GM10266 (cell line): Measurements from ENCODE around the gene KCNJ6.

Source experiments
- DNase-seq: peaks from one replicate; pipeline ENCODE4 v3.0.0; 2012; ENCODE audit errors: extremely low spot score
- TF ChIP-seq, protein P1 (sequence below): IDR thresholded peaks from 2 replicates; pipeline ENCODE4 v1.5.1; 2012; ENCODE audit warnings: mild to moderate bottlenecking, low read depth; ENCODE audit not compliant: control insufficient read depth, insufficient read depth; ENCODE audit errors: missing control alignments

The KCNJ6 gene

DNA sequence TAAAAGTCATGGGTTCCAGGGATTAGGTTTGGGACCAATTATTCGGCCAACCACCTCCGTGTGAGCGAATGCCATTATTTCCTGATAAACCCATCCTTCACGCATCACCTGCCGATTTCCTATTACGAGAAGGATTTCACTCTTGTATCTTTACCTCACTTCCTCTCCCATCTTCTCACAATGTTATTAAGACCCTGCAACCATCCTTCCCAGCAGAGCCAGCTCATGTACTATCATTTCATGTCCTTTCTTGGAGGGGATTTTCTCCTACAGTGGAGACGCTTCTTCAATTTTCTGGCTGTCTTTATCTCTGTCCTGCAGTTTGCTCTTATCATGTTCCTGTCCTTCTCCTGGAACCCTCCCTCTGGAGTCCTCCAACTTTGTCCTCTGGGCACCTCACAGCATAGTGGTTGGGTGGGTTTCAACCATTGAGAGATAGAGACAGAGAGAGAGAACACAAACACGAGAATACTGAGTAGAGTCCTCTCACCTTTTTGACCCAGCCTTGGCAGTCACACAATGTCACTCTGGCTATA, 357.5 kb downstream of the KCNJ6 start:
- TF ChIP-seq, protein P1, sequence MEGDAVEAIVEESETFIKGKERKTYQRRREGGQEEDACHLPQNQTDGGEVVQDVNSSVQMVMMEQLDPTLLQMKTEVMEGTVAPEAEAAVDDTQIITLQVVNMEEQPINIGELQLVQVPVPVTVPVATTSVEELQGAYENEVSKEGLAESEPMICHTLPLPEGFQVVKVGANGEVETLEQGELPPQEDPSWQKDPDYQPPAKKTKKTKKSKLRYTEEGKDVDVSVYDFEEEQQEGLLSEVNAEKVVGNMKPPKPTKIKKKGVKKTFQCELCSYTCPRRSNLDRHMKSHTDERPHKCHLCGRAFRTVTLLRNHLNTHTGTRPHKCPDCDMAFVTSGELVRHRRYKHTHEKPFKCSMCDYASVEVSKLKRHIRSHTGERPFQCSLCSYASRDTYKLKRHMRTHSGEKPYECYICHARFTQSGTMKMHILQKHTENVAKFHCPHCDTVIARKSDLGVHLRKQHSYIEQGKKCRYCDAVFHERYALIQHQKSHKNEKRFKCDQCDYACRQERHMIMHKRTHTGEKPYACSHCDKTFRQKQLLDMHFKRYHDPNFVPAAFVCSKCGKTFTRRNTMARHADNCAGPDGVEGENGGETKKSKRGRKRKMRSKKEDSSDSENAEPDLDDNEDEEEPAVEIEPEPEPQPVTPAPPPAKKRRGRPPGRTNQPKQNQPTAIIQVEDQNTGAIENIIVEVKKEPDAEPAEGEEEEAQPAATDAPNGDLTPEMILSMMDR: no peak
- DNase-seq: no peak
